ENCODE measurements around the gene M1AP. TPM values are rescaled to one million over a fixed set of nuclear protein-coding genes. Genes with fewer than 3 reads are reported as not detected.
A peak's percentile ranks its signal among the peaks of the same experiment; 100 is the strongest.

Gene M1AP
- total and polyA plus RNA-seq, 9 of the 15 experiments (the other 6 are each of a cell fraction or from before 2014, with no cell fraction given), result 0.06 to 0.33 (median 0.11) TPM; not detected in 4

DNA sequence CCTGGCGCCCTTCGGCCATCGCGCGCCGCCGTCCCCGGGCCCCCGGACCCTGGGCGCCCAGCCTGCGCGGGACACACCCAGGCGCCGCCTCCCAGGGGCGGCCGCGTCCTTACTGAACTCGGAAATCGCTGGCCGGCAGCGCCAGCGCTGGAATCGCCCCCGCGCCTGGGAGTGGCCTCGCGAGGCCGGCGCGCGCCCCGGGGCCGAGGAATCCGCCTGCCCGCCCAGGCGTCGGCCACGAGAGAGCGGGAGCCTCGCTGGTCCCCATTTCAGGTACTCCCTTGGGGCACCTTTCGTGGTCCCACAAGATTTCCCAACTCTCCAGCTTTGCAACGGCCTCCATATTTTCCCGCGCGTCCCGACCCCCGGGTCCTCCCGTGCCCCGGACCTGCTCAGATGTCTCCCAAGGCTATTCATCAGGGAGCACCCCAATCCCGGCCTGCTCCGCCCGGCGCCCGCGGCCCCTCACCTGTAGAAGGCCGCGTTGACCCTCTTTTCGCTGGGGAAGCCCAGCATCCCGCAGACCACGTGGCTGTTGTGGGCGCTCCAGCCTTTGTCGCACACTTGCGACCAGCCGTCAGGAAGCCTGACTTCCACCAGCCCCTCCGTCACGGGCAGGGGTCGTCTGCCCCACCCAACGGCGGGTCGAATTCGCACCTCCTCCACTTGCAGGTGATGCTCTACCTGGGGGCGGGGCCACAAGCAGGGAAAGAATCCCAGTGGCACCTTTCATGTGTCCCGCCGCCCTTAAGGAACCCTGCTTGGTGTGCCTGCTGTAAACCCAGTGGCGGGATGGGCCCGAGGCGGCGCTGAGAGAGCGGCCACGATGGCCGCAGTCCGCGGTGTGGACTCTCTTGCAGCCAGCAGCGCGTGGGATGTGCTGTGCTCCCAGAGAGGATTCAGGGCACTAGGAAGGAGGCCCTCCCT lies 99.0 kb downstream of the M1AP start (continued):
- TF ChIP-seq AFF4 (CRISPR knock-in tag; IDR thresholded peaks at IDR 0.05) (0 out of 2 replicates have a peak, but pooled peaks have one; percentile 32), NFYB (IDR thresholded peaks at IDR 0.05; ENCODE audit: extremely low read depth, insufficient read length) (no peak), MLLT1 (IDR thresholded peaks at IDR 0.05) (0 out of 4 replicates have a peak, but pooled peaks of 1 of the 2 experiments have one; percentile 37), XRCC5 (IDR thresholded peaks at IDR 0.05; ENCODE audit: low read depth, low read length) (0 out of 2 replicates have a peak, but pooled peaks have one; percentile 58), LCOR (CRISPR knock-in tag; IDR thresholded peaks at IDR 0.05) (no peak), HLTF (IDR thresholded peaks at IDR 0.05) (no peak; the same call in 1 of the 2 replicates), POLR2AphosphoS5 (IDR thresholded peaks at IDR 0.05; ENCODE audit: control insufficient read depth, insufficient read depth, low read depth, low read length) (no peak), ZBTB17 (CRISPR knock-in tag; IDR thresholded peaks at IDR 0.05) (peak; percentile 89), HNRNPLL (IDR thresholded peaks at IDR 0.05; ENCODE audit: low read depth, low read length, poor library complexity, severe bottlenecking) (no peak), ILK (tag; IDR thresholded peaks at IDR 0.05; ENCODE audit: borderline replicate concordance, low read depth) (no peak), MIER1 (IDR thresholded peaks at IDR 0.05; ENCODE audit: low read depth) (no peak)
- TF ChIP-seq, protein P1, sequence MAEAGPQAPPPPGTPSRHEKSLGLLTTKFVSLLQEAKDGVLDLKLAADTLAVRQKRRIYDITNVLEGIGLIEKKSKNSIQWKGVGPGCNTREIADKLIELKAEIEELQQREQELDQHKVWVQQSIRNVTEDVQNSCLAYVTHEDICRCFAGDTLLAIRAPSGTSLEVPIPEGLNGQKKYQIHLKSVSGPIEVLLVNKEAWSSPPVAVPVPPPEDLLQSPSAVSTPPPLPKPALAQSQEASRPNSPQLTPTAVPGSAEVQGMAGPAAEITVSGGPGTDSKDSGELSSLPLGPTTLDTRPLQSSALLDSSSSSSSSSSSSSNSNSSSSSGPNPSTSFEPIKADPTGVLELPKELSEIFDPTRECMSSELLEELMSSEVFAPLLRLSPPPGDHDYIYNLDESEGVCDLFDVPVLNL (CRISPR knock-in tag; IDR thresholded peaks at IDR 0.05; ENCODE audit: low read depth), result no peak
- TF ChIP-seq, protein P2, sequence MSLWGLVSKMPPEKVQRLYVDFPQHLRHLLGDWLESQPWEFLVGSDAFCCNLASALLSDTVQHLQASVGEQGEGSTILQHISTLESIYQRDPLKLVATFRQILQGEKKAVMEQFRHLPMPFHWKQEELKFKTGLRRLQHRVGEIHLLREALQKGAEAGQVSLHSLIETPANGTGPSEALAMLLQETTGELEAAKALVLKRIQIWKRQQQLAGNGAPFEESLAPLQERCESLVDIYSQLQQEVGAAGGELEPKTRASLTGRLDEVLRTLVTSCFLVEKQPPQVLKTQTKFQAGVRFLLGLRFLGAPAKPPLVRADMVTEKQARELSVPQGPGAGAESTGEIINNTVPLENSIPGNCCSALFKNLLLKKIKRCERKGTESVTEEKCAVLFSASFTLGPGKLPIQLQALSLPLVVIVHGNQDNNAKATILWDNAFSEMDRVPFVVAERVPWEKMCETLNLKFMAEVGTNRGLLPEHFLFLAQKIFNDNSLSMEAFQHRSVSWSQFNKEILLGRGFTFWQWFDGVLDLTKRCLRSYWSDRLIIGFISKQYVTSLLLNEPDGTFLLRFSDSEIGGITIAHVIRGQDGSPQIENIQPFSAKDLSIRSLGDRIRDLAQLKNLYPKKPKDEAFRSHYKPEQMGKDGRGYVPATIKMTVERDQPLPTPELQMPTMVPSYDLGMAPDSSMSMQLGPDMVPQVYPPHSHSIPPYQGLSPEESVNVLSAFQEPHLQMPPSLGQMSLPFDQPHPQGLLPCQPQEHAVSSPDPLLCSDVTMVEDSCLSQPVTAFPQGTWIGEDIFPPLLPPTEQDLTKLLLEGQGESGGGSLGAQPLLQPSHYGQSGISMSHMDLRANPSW (CRISPR knock-in tag; IDR thresholded peaks at IDR 0.05), result no peak
